ENCODE measurements around the gene ECEL1. TPM values are rescaled to one million over a fixed set of nuclear protein-coding genes. Genes with fewer than 3 reads are reported as not detected.
"Not testable (repeated sequence)": the region's sequence is repeated elsewhere in the genome, so short reads cannot be mapped to it uniquely, and the experiment has no call there.

ECEL1 gene
- total and polyA plus RNA-seq, 9 of the 15 experiments (the other 6 are each of a cell fraction or from before 2014, with no cell fraction given): 0.09 TPM; not detected in 8

DNA sequence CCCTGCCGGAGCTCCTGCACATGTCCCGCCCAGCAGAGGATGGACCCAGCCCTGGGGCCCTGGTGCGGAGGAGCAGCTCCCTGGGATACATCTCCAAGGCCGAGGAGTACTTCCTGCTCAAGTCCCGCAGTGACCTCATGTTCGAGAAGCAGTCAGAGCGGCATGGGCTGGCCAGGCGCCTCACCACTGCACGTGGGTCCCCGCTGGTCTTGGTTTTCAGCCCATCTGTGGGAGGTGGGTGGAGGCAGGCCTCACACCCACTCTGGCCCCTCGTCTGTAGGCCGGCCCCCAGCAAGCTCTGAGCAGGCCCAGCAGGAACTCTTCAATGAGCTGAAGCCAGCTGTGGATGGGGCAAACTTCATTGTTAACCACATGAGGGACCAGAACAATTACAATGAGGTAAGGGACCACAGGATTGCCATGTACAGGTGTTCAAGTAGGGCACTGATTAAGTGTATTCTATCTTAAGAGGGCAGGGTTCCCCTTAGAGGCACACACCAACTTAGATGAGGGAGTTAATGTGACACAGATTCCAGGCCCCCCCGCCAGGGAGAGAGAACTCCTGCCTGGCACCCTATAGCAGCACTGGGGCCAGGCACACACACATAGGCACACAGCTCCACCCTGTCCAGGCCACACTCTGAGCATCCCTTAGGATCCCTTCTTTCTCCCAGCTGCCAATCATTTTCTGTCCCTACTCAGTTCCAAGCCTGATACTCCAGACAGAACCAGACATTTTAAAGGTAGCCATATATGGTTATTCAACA is 46.5 kb upstream of the ECEL1 start (continued):
- no peak for TF ChIP-seq JUNB (CRISPR knock-in tag; conservative IDR thresholded peaks at IDR 0.05)
- no peak for TF ChIP-seq HNRNPL (IDR thresholded peaks at IDR 0.05; ENCODE audit: low read depth, low read length)
- TF ChIP-seq TEAD2 (tag; IDR thresholded peaks at IDR 0.05): no peak
- TF ChIP-seq POLR3A (IDR thresholded peaks at IDR 0.05; ENCODE audit: borderline replicate concordance, extremely low read depth, insufficient read depth, insufficient read length): no peak
- TF ChIP-seq, protein P1, sequence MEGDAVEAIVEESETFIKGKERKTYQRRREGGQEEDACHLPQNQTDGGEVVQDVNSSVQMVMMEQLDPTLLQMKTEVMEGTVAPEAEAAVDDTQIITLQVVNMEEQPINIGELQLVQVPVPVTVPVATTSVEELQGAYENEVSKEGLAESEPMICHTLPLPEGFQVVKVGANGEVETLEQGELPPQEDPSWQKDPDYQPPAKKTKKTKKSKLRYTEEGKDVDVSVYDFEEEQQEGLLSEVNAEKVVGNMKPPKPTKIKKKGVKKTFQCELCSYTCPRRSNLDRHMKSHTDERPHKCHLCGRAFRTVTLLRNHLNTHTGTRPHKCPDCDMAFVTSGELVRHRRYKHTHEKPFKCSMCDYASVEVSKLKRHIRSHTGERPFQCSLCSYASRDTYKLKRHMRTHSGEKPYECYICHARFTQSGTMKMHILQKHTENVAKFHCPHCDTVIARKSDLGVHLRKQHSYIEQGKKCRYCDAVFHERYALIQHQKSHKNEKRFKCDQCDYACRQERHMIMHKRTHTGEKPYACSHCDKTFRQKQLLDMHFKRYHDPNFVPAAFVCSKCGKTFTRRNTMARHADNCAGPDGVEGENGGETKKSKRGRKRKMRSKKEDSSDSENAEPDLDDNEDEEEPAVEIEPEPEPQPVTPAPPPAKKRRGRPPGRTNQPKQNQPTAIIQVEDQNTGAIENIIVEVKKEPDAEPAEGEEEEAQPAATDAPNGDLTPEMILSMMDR (IDR thresholded peaks at IDR 0.05 in 2 of 3, conservative IDR thresholded peaks at IDR 0.05 in 1 of 3; ENCODE audit: insufficient read depth in 2 of 3, low read depth in 1 of 3, low read length in 3 of 3): no peak
- TF ChIP-seq ARID1B (IDR thresholded peaks at IDR 0.05): no peak
- no peak for TF ChIP-seq HMG20A (CRISPR knock-in tag; conservative IDR thresholded peaks at IDR 0.05)
- no peak for TF ChIP-seq BCOR (IDR thresholded peaks at IDR 0.05)
- TF ChIP-seq, protein P2, sequence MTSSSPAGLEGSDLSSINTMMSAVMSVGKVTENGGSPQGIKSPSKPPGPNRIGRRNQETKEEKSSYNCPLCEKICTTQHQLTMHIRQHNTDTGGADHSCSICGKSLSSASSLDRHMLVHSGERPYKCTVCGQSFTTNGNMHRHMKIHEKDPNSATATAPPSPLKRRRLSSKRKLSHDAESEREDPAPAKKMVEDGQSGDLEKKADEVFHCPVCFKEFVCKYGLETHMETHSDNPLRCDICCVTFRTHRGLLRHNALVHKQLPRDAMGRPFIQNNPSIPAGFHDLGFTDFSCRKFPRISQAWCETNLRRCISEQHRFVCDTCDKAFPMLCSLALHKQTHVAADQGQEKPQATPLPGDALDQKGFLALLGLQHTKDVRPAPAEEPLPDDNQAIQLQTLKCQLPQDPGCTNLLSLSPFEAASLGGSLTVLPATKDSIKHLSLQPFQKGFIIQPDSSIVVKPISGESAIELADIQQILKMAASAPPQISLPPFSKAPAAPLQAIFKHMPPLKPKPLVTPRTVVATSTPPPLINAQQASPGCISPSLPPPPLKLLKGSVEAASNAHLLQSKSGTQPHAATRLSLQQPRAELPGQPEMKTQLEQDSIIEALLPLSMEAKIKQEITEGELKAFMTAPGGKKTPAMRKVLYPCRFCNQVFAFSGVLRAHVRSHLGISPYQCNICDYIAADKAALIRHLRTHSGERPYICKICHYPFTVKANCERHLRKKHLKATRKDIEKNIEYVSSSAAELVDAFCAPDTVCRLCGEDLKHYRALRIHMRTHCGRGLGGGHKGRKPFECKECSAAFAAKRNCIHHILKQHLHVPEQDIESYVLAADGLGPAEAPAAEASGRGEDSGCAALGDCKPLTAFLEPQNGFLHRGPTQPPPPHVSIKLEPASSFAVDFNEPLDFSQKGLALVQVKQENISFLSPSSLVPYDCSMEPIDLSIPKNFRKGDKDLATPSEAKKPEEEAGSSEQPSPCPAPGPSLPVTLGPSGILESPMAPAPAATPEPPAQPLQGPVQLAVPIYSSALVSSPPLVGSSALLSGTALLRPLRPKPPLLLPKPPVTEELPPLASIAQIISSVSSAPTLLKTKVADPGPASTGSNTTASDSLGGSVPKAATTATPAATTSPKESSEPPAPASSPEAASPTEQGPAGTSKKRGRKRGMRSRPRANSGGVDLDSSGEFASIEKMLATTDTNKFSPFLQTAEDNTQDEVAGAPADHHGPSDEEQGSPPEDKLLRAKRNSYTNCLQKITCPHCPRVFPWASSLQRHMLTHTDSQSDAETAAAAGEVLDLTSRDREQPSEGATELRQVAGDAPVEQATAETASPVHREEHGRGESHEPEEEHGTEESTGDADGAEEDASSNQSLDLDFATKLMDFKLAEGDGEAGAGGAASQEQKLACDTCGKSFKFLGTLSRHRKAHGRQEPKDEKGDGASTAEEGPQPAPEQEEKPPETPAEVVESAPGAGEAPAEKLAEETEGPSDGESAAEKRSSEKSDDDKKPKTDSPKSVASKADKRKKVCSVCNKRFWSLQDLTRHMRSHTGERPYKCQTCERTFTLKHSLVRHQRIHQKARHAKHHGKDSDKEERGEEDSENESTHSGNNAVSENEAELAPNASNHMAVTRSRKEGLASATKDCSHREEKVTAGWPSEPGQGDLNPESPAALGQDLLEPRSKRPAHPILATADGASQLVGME (CRISPR knock-in tag; IDR thresholded peaks at IDR 0.05): no peak
- no peak for TF ChIP-seq MED1 (CRISPR knock-in tag; IDR thresholded peaks at IDR 0.05; ENCODE audit: borderline replicate concordance)

DNA sequence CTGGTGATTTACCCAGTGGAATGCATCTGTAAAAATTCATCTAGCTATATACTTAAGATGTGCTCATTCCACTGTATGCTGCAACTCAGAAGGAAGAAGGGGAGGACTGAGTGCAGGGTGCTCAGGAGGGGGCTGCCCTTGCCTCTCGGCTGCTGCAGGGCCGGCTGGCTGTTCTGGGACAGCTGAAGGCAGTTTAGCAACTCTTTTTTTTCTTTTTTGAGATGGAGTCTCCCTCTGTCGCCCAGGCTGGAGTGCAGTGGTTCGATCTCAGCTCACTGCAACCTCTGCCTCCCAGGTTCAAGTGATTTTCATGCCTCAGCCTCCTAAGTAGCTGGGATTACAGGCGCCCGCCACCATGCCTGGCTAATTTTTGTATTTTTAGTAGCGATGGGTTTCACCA is 45.2 kb upstream of the ECEL1 start:
- FAIRE-seq; ATAC-seq; POLR2A ChIA-PET; H3K36me3 ChIP-seq (ENCODE audit: control insufficient read depth, insufficient read depth, low read length); BruUV-seq (replicated peaks); H2AFZ ChIP-seq (ENCODE audit: low read depth, low read length); H3K27ac ChIP-seq (ENCODE audit: extremely low read depth, low read depth, low read length); H4K20me1 ChIP-seq (replicated peaks; ENCODE audit: control insufficient read depth, insufficient read depth, low read length); in situ Hi-C loops (cut with MboI); H3K9me3 ChIP-seq (replicated peaks; ENCODE audit: control insufficient read depth, insufficient read depth, low read depth, low read length); H3K9ac ChIP-seq (ENCODE audit: insufficient read depth in 1 of 2, low read depth in 2 of 2, low read length in 2 of 2); intact Hi-C loops (cut with micrococcal nuclease); DNase-seq (ENCODE audit: extremely low read depth in 1 of 4, low spot score in 3 of 4); CTCF ChIA-PET (ENCODE audit: low intra/inter-chr PET ratio); H3K4me2 ChIP-seq (ENCODE audit: insufficient read depth, low read length); H3K4me1 ChIP-seq (replicated peaks in 1 of 2; ENCODE audit: control insufficient read depth in 2 of 2, insufficient read depth in 2 of 2, low read length in 2 of 2); H3K79me2 ChIP-seq (ENCODE audit: control insufficient read depth, insufficient read depth, low read length); H3K4me3 ChIP-seq; H3K9me1 ChIP-seq (ENCODE audit: control insufficient read depth, insufficient read depth, low read length): not testable (repeated sequence)
- 0% methylated on average over 1 of the region's 7 CpGs for WGBS (ENCODE audit: insufficient coverage, low coverage, missing lambda C conversion rate)
- H3K27me3 ChIP-seq (ENCODE audit: control insufficient read depth in 2 of 2, insufficient read depth in 2 of 2, low read length in 2 of 2): peaks cover 0 to 21% of the 10 kb centered on the region in 2 experiments; a peak in 2 of 5 replicates
